HEK293T (cell line): ENCODE measurements around the gene ACAN.

Experiments used
- CTCF ChIA-PET: fragments of 350-600 bp; formaldehyde crosslinking; extraction: SDS; loops from one replicate; lab custom pipeline; 2021; ENCODE audit warnings: antibody characterized with exemption, inconsistent platforms; lab: Yijun Ruan, JAX
- POLR2A ChIA-PET: fragments of 350-600 bp; formaldehyde crosslinking; extraction: SDS; loops from one replicate; lab custom pipeline; 2020; ENCODE audit warnings: antibody characterized with exemption, inconsistent platforms; lab: Yijun Ruan, JAX
- DNase-seq: peaks from one replicate; pipeline ENCODE4 v3.0.0; 2012; ENCODE audit warnings: mixed read lengths; ENCODE audit errors: extremely low spot score
- ARNT ChIP-seq: fragments of 450-650 bp; IDR thresholded peaks from 2 replicates; pipeline ENCODE4 v1.6.1; 2017; ENCODE audit warnings: mild to moderate bottlenecking
- BHLHE40 ChIP-seq: fragments of 450-650 bp; IDR thresholded peaks from 2 replicates; pipeline ENCODE4 v1.6.1; 2016; ENCODE audit warnings: mild to moderate bottlenecking, moderate library complexity, borderline replicate concordance
- CTBP1 ChIP-seq: fragments of 450-650 bp; IDR thresholded peaks from 2 replicates; pipeline ENCODE4 v1.6.1; 2016; ENCODE audit warnings: borderline replicate concordance
- ELF4 ChIP-seq: fragments of 450-650 bp; IDR thresholded peaks from 2 replicates; pipeline ENCODE4 v1.6.1; 2017; ENCODE audit warnings: antibody characterized with exemption
- FOXA1 ChIP-seq: fragments of 450-650 bp; IDR thresholded peaks from 2 replicates; pipeline ENCODE4 v1.6.1; 2016; ENCODE audit warnings: mild to moderate bottlenecking
- FOXK2 ChIP-seq: fragments of 450-650 bp; IDR thresholded peaks from 2 replicates; pipeline ENCODE4 v1.6.1; 2016; ENCODE audit warnings: mild to moderate bottlenecking
- FOXM1 ChIP-seq: fragments of 450-650 bp; IDR thresholded peaks from 2 replicates; pipeline ENCODE4 v1.6.1; 2017; ENCODE audit warnings: mild to moderate bottlenecking, borderline replicate concordance
- HDGF ChIP-seq: fragments of 450-650 bp; IDR thresholded peaks from 2 replicates; pipeline ENCODE4 v1.6.1; 2017; ENCODE audit warnings: antibody characterized with exemption, borderline replicate concordance
- L3MBTL2 ChIP-seq: fragments of 450-650 bp; conservative IDR thresholded peaks from 2 replicates; pipeline ENCODE4 v1.6.1; 2016; ENCODE audit warnings: mild to moderate bottlenecking
- LEF1 ChIP-seq: fragments of 450-650 bp; IDR thresholded peaks from 2 replicates; pipeline ENCODE4 v1.6.1; 2017; ENCODE audit warnings: mild to moderate bottlenecking, borderline replicate concordance
- NFRKB ChIP-seq: fragments of 450-650 bp; IDR thresholded peaks from 2 replicates; pipeline ENCODE4 v1.6.1; 2016; ENCODE audit warnings: mild to moderate bottlenecking, moderate library complexity
- SP1 ChIP-seq: fragments of 450-650 bp; IDR thresholded peaks from 2 replicates; pipeline ENCODE4 v1.6.1; 2017
- SUZ12 ChIP-seq: fragments of 450-650 bp; IDR thresholded peaks from 2 replicates; pipeline ENCODE4 v1.6.1; 2016; ENCODE audit warnings: mild to moderate bottlenecking
- TARDBP ChIP-seq: fragments of 450-650 bp; IDR thresholded peaks from 2 replicates; pipeline ENCODE4 v1.6.1; 2016
- ZNF384 ChIP-seq: fragments of 450-650 bp; IDR thresholded peaks from 2 replicates; pipeline ENCODE4 v1.6.1; 2016
- TF ChIP-seq, protein P1 (sequence below): fragments of 450-650 bp; IDR thresholded peaks from 2 replicates; pipeline ENCODE4 v1.6.1; 2016

ACAN gene

DNA sequence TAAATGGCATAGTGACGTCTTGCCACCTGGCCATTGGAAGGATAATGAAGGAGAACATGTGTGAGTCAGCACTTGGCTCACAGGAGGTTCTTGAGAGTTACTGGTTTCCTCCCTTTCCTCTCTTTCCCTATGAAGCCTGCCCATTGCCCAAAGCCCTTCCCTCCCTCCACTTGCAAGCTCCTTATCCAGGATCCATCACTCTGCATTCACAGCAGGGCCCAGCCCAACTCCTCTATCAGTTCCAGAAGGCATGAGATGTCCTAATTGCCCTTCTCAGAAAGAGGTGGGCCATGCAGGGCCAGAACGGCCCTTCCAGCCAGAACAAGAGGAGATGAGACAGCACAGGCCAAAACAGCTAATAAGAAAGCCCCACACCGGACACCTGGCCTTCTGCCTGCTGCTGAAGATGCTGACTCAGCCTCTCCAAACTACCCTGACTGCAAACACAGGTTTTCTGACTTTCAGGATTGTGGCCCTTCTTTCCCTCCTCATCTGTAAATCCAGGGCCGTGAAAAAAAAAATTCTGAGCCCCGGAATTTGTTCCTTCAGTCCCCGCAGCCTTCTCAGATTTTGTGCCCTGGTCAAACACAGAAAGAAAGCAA, 62.4 kb downstream of the ACAN start:
- DNase-seq, result no peak
- ChIA-PET POLR2A (no interaction called here), CTCF (no interaction called here)
- TF ChIP-seq ARNT, result no peak
- TF ChIP-seq SUZ12, result no peak
- no peak for TF ChIP-seq BHLHE40
- TF ChIP-seq TARDBP, result no peak
- no peak for TF ChIP-seq FOXM1
- no peak for TF ChIP-seq CTBP1
- TF ChIP-seq, protein P1, sequence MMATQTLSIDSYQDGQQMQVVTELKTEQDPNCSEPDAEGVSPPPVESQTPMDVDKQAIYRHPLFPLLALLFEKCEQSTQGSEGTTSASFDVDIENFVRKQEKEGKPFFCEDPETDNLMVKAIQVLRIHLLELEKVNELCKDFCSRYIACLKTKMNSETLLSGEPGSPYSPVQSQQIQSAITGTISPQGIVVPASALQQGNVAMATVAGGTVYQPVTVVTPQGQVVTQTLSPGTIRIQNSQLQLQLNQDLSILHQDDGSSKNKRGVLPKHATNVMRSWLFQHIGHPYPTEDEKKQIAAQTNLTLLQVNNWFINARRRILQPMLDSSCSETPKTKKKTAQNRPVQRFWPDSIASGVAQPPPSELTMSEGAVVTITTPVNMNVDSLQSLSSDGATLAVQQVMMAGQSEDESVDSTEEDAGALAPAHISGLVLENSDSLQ, result no peak
- no peak for TF ChIP-seq FOXA1
- no peak for TF ChIP-seq FOXK2
- no peak for TF ChIP-seq NFRKB
- no peak for TF ChIP-seq ELF4
- TF ChIP-seq HDGF, result no peak
- TF ChIP-seq LEF1, result no peak
- TF ChIP-seq SP1, result no peak
- no peak for TF ChIP-seq ZNF384
- TF ChIP-seq L3MBTL2, result no peak

DNA sequence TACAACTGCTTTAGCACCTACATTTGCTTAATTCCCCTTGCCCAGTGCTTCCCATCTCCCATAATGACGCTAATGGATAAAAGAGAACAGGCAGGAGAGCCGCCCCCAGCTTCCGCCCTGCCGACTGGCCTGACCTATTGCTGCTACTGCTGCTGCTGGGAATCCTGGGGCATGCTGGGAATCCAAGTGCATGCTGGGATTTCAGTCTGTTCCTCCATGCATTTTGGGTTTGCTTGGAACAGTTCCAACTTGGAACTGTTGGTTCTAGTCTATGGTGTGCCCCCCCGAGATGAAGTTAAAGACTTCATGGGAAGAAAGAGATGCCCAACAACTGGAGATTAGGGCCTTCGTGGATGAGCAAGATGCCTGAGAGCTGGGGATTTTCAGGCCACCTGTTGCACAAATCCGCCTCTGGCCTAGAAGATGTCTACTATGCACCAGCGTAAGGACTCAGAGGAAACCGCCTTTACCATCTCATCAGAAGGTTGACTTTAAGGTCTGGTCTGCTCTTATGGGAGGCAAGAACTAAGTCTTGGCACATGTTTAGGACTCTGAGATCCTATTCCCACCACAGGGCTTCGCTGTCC, 63.2 kb downstream of the ACAN start:
- CTCF ChIA-PET, result no interaction called here
- DNase-seq, result no peak
- POLR2A ChIA-PET, result no interaction called here
- no peak for TF ChIP-seq TARDBP
- no peak for TF ChIP-seq L3MBTL2
- no peak for TF ChIP-seq SP1
- no peak for TF ChIP-seq LEF1
- no peak for TF ChIP-seq FOXK2
- no peak for TF ChIP-seq NFRKB
- TF ChIP-seq FOXA1, result no peak
- TF ChIP-seq, protein P1, result no peak
- no peak for TF ChIP-seq SUZ12
- TF ChIP-seq ZNF384, result no peak
- no peak for TF ChIP-seq CTBP1
- no peak for TF ChIP-seq ELF4
- no peak for TF ChIP-seq ARNT
- TF ChIP-seq HDGF, result no peak
- no peak for TF ChIP-seq FOXM1
- no peak for TF ChIP-seq BHLHE40

DNA sequence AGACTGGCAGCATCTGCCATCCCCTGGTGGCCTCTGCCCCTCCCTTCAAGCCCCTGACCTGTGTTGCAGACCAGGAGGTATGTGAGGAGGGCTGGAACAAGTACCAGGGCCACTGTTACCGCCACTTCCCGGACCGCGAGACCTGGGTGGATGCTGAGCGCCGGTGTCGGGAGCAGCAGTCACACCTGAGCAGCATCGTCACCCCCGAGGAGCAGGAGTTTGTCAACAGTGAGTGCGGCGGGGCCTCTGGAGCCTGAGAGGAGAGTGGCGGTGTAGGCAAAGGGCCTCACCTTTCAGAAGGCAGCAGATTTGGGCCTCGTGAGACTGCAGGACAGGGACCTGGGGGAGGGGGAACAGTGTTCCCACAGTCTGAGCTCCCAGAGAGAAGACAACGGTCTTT, 68.1 kb downstream of the ACAN start:
- DNase-seq, result no peak
- TF ChIP-seq LEF1, result no peak
- no peak for TF ChIP-seq FOXM1
- TF ChIP-seq HDGF, result no peak
- no peak for TF ChIP-seq ELF4
- TF ChIP-seq FOXA1, result no peak
- TF ChIP-seq CTBP1, result no peak
- TF ChIP-seq ARNT, result no peak
- no peak for TF ChIP-seq L3MBTL2
- TF ChIP-seq, protein P1, result no peak
- POLR2A ChIA-PET, result no interaction called here
- CTCF ChIA-PET, result interaction anchor here (0.7 to 1.5 kb wide), 2 partner anchors 8 to 38 kb away, joined by 3 to 8 read pairs; no protein-coding TSS in a partner anchor

DNA sequence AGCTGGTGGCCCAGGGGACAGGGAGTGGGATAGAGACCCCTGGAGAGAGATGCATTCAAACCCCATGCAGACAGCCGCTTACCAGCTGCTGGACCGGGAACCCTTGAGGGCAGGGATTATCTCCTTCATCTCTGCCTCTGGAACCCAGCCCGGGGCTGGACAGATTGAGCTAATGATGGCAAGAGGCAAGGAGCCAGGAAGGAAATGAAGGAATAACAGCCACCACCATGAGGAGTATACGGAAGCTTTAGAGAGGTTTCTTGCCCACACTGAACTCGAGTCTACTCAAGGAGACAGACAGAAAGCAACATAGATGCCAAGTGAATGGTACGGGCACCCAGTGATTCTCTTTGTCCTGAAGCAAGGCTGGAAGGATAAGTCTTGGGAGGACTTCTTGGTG, 68.9 kb downstream of the ACAN start:
- DNase-seq, result no peak
- ChIA-PET CTCF (interaction anchor here (0.6 to 0.7 kb wide), 2 partner anchors 39 to 168 kb away, joined by 3 to 4 read pairs; no protein-coding TSS in a partner anchor), POLR2A (no interaction called here)
- TF ChIP-seq SP1 (no peak), TARDBP (no peak), ELF4 (no peak), NFRKB (no peak), L3MBTL2 (no peak), FOXA1 (no peak), FOXK2 (no peak), LEF1 (no peak), SUZ12 (no peak), CTBP1 (no peak), ZNF384 (no peak), FOXM1 (no peak), HDGF (no peak), ARNT (no peak), BHLHE40 (no peak)
- TF ChIP-seq, protein P1, result no peak

DNA sequence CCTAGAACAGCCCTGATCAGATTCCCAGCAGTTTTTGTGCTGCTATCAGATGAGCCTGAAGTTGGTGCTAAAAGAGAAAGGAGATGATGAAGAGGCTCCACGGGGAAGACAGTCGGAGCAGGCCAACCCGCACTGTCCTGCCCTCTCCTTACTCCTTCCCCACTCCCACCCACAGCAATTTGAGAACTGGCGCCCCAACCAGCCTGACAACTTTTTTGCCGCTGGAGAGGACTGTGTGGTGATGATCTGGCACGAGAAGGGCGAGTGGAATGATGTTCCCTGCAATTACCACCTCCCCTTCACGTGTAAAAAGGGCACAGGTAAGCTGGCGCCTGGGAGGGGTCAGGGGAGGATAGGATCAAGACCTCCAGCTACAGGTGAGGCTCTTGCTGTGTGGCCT, 69.5 kb downstream of the ACAN start:
- TF ChIP-seq ZNF384 (no peak), ARNT (no peak), SUZ12 (no peak), TARDBP (no peak), L3MBTL2 (no peak), FOXM1 (no peak), ELF4 (no peak), FOXK2 (no peak), NFRKB (no peak), SP1 (no peak), LEF1 (no peak), HDGF (no peak)
- no peak for DNase-seq
- ChIA-PET CTCF (interaction anchor here (0.6 kb wide), 1 partner anchor 168 kb away, joined by 4 read pairs; no protein-coding TSS in a partner anchor), POLR2A (no interaction called here)
